NCI-H187 (cell line): ENCODE measurements around the gene ADIRF.
"Not testable (repeated sequence)": the region's sequence is repeated elsewhere in the genome, so short reads cannot be mapped to it uniquely, and the experiment has no call there.

Source experiments
- DNase-seq, 2 experiments: peaks; one replicate each; lab custom pipeline; 2025; lab: John Stamatoyannopoulos, UW

The ADIRF gene

GRCh38 chr10:86979296-86979818 lies 11.1 kb downstream of the ADIRF start:
- DNase-seq: no peak

- DNase-seq: no peak
Observed at GRCh38 chr10:86979977-86980448, 11.7 kb downstream of the ADIRF start.

GRCh38 chr10:86981020-86981419 lies 12.7 kb downstream of the ADIRF start:
- DNase-seq: not testable (repeated sequence)

- no peak for DNase-seq
Observed at GRCh38 chr10:86981716-86982115, 13.4 kb downstream of the ADIRF start.

- not testable (repeated sequence) for DNase-seq
Observed at GRCh38 chr10:86984498-86984897, 16.2 kb downstream of the ADIRF start.

- no peak for DNase-seq
Observed at GRCh38 chr10:86988520-86988919, 20.2 kb downstream of the ADIRF start.

- DNase-seq: not testable (repeated sequence)
Observed at GRCh38 chr10:86991362-86991761, 23.1 kb downstream of the ADIRF start.

- no peak for DNase-seq
Observed at GRCh38 chr10:86992456-86992855, 24.2 kb downstream of the ADIRF start.

GRCh38 chr10:86992929-86993328 lies 24.6 kb downstream of the ADIRF start:
- no peak for DNase-seq

GRCh38 chr10:86999802-87000403 lies 31.6 kb downstream of the ADIRF start:
- not testable (repeated sequence) for DNase-seq

- no peak for DNase-seq
Observed at GRCh38 chr10:87000491-87000890, 32.2 kb downstream of the ADIRF start.

- not testable (repeated sequence) for DNase-seq
Observed at GRCh38 chr10:87007124-87007523, 38.8 kb downstream of the ADIRF start.

GRCh38 chr10:87007674-87008073 lies 39.4 kb downstream of the ADIRF start:
- not testable (repeated sequence) for DNase-seq

- not testable (repeated sequence) for DNase-seq
Observed at GRCh38 chr10:87008303-87008702, 40.0 kb downstream of the ADIRF start.

- not testable (repeated sequence) for DNase-seq
Observed at GRCh38 chr10:87009134-87009696, 40.9 kb downstream of the ADIRF start.

GRCh38 chr10:87013528-87013927 lies 45.2 kb downstream of the ADIRF start:
- not testable (repeated sequence) for DNase-seq

GRCh38 chr10:87014986-87015716 lies 46.9 kb downstream of the ADIRF start:
- not testable (repeated sequence) for DNase-seq

GRCh38 chr10:87018127-87018526 lies 49.8 kb downstream of the ADIRF start:
- DNase-seq: not testable (repeated sequence)

- not testable (repeated sequence) for DNase-seq
Observed at GRCh38 chr10:87019066-87019465, 50.8 kb downstream of the ADIRF start.

GRCh38 chr10:87019504-87019903 lies 51.2 kb downstream of the ADIRF start:
- DNase-seq: not testable (repeated sequence)

GRCh38 chr10:87020056-87020455 lies 51.8 kb downstream of the ADIRF start, which contains the start of gene FAM25A:
Gene FAM25A (plus strand): TSS chr10:87020294. CDS start chr10:87020325, 31 bp downstream.
- DNase-seq: not testable (repeated sequence)
